Karpas-422 (cell line): ENCODE measurements around the gene CRYBG1. TPM values are rescaled to one million over a fixed set of nuclear protein-coding genes. Genes with fewer than 3 reads are reported as not detected.

ENCODE experiments used
- DNase-seq: peaks from one replicate; pipeline ENCODE4 v3.0.0-alpha.2; 2015
- H2AFZ ChIP-seq: fragments of 200-600 bp; sonication (generic); 2 replicates; pipeline ENCODE4 v1.6.1; 2014; ENCODE audit warnings: antibody characterized with exemption, low read length, mixed read lengths
- H3K27ac ChIP-seq: fragments of 200-600 bp; sonication (generic); 2 replicates; pipeline ENCODE4 v1.5.1; 2014; ENCODE audit warnings: mild to moderate bottlenecking, low read length, moderate library complexity
- H3K27me3 ChIP-seq: fragments of 200-600 bp; sonication (generic); 2 replicates; pipeline ENCODE4 v1.6.1; 2014; ENCODE audit warnings: low read length, mixed read lengths
- H3K36me3 ChIP-seq: fragments of 200-600 bp; sonication (generic); 2 replicates; pipeline ENCODE4 v1.6.1; 2014; ENCODE audit warnings: low read length, mixed read lengths; ENCODE audit not compliant: insufficient read depth
- H3K4me1 ChIP-seq: fragments of 200-600 bp; sonication (generic); 2 replicates; pipeline ENCODE4 v1.6.1; 2014; ENCODE audit warnings: mild to moderate bottlenecking, low read length, mixed read lengths
- H3K4me2 ChIP-seq: fragments of 200-600 bp; sonication (generic); 2 replicates; pipeline ENCODE4 v1.6.1; 2014; ENCODE audit warnings: low read length, low read depth, mild to moderate bottlenecking; ENCODE audit not compliant: poor library complexity, severe bottlenecking
- H3K4me3 ChIP-seq: fragments of 200-600 bp; sonication (generic); 2 replicates; pipeline ENCODE4 v1.5.1; 2014; ENCODE audit warnings: mild to moderate bottlenecking, antibody characterized with exemption, low read length, mixed read lengths
- H3K79me2 ChIP-seq: fragments of 200-600 bp; sonication (generic); 2 replicates; pipeline ENCODE4 v1.6.1; 2014; ENCODE audit warnings: mild to moderate bottlenecking, low read length, mixed read lengths
- H3K9ac ChIP-seq: fragments of 200-600 bp; sonication (generic); 2 replicates; pipeline ENCODE4 v1.6.0; 2014; ENCODE audit warnings: low read length
- H3K9me2 ChIP-seq: fragments of 200-600 bp; sonication (generic), shearing (Covaris generic); replicated peaks from 2 replicates; pipeline ENCODE4 v1.6.0; 2014; ENCODE audit warnings: mild to moderate bottlenecking, low read length, moderate library complexity; ENCODE audit not compliant: insufficient read depth
- H3K9me3 ChIP-seq: fragments of 300-700, 200-600 bp; sonication (generic); 2 replicates; pipeline ENCODE4 v1.6.1; 2014; ENCODE audit warnings: low read length, mixed read lengths
- H4K20me1 ChIP-seq: fragments of 200-600 bp; sonication (generic); 2 replicates; pipeline ENCODE4 v1.6.1; 2014; ENCODE audit warnings: mild to moderate bottlenecking, antibody characterized with exemption, low read length, low read depth; ENCODE audit not compliant: insufficient read depth
- total RNA-seq: library from RNA; depleted of rRNA; stranded (reverse); fragments of >200 nt; shearing (Covaris generic); gene quantifications from 2 replicates; pipeline ENCODE4 v1.2.3, GENCODE V29; 2014; ENCODE audit warnings: low replicate concordance

CRYBG1 gene
- total RNA-seq, 1 experiment from 2014 or later: 39.3 TPM

DNA sequence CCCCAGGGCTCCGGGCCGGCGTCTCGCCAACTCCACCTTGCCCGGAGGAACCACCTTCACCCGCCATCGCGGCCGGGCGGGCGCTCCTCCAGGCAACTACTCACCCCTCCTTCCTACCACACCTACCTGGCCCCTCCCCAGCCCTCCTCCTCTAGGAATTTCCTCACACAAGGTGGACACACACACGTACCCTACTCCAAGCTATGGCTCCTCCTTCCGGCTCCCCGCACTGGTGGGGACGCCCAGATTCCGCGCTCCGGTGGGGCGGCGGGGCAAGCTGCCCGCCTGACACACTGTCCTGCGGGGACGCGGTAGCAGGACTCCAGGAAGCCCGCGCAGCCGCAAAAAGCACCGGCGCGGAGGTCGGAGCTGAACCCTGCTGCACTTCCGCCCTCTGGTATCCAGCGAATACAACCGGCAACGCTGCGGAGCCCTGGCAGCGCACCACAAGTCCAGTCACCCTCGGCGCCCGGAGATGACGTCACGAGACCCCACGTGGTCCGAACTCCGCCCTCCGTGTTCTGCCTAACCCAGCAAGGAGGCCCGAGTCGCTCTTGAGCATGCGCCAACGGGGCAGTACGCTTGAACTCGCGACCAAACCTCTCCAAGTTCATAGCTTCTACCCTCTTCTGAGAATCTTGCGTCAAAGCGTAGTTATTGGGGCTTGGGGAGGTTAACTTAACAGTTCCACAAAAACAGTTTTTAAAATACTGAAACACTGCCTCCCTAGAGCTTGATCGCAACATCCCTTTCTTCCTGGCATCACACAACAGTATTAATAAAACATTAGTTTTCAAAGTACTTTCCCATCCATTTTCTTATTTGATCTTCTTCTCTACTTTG is 35.0 kb upstream of the CRYBG1 start, which contains the start of gene ATG5:
TSS of gene ATG5 (minus strand) at position 425 of the 843 bp plus-strand sequence. CDS start 9,552 bp downstream, outside the sequence.
- no peaks in the 10 kb centered on the region for H3K27me3 ChIP-seq
- no peaks in the 10 kb centered on the region for H3K9me2 ChIP-seq
- H3K27ac ChIP-seq: peak within 1 kb of the TSS; percentile 79
- no peaks in the 10 kb centered on the region for H3K9me3 ChIP-seq
- peak within 1 kb of the TSS; percentile 87 for H3K9ac ChIP-seq
- peak within 1 kb of the TSS; percentile 95 for H3K4me2 ChIP-seq
- peaks cover 7% of the 10 kb centered on the region; the same call in 1 of the 2 replicates for H4K20me1 ChIP-seq
- H3K4me3 ChIP-seq: peak within 1 kb of the TSS; percentile 94
- H3K79me2 ChIP-seq: peaks cover 49% of the 10 kb centered on the region
- no peaks in the 10 kb centered on the region for H3K36me3 ChIP-seq
- peak; percentile 100 for DNase-seq
- peaks cover 30% of the 10 kb centered on the region for H3K4me1 ChIP-seq
- H2AFZ ChIP-seq: peak within 1 kb of the TSS; percentile 90

GRCh38 chr6:106334646-106335448 is 25.7 kb upstream of the CRYBG1 start:
- no peaks in the 10 kb centered on the region for H3K27me3 ChIP-seq
- DNase-seq: peak; percentile 86
- H4K20me1 ChIP-seq: no peaks in the 10 kb centered on the region
- no peak overlapping the region for H3K4me2 ChIP-seq
- H3K4me3 ChIP-seq: no peak overlapping the region
- H3K9me2 ChIP-seq: no peaks in the 10 kb centered on the region
- no peaks in the 10 kb centered on the region for H3K79me2 ChIP-seq
- no peaks in the 10 kb centered on the region for H3K36me3 ChIP-seq
- no peaks in the 10 kb centered on the region for H3K9me3 ChIP-seq
- no peak overlapping the region for H3K9ac ChIP-seq
- H2AFZ ChIP-seq: no peak overlapping the region
- H3K27ac ChIP-seq: no peak overlapping the region
- H3K4me1 ChIP-seq: peaks cover 5% of the 10 kb centered on the region; the same call in 1 of the 2 replicates

DNA sequence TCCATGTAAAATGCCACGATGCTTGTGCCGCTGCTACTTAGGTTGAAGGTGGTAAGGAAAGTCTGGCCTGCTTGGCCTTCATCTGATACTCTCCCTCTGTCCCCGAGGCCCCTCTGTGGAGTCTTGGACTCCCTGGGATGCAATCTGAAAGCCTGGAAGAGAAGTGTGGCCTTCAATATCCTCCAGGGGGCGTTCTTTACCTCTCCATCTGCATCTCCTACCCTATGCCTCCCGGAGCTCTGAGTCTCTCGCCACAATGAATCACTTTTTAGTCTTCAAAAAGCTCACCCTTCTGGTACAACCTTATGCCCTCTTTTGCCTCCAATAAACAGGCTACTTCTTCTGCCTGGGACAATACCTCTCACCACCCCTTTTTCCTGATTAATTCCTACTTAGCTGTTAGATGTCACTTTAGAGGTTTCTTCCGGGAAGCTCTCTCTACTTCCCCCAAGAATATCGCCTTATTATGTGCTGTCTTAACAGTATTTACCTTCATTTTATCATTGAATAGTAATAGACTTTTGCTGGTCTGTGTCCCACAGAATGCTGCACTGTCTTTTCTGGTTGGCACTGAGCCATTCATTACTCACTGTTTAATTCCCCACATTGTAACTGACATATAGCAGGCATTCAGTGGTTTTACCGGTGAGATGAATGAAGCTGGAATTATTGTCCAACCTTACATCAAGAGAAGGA is 21.0 kb upstream of the CRYBG1 start:
- Histone ChIP-seq H3K36me3 (no peaks in the 10 kb centered on the region), H3K4me3 (peak overlapping the region; percentile 46), H3K9me2 (no peaks in the 10 kb centered on the region), H3K27me3 (no peaks in the 10 kb centered on the region), H3K27ac (no peak overlapping the region), H3K79me2 (no peaks in the 10 kb centered on the region), H4K20me1 (no peaks in the 10 kb centered on the region), H3K4me1 (peaks cover 5% of the 10 kb centered on the region; the same call in 1 of the 2 replicates), H3K9ac (peak overlapping the region; percentile 33), H2AFZ (peak overlapping the region; percentile 91), H3K4me2 (peak overlapping the region; percentile 63), H3K9me3 (no peaks in the 10 kb centered on the region)
- DNase-seq: peak; percentile 89

- H3K9me3 ChIP-seq: no peaks in the 10 kb centered on the region
- no peaks in the 10 kb centered on the region for H3K27me3 ChIP-seq
- no peaks in the 10 kb centered on the region for H4K20me1 ChIP-seq
- H3K79me2 ChIP-seq: no peaks in the 10 kb centered on the region
- DNase-seq: no peak
- no peaks in the 10 kb centered on the region for H3K9me2 ChIP-seq
- no peaks in the 10 kb centered on the region for H3K4me1 ChIP-seq
- no peak overlapping the region for H3K9ac ChIP-seq
- no peak overlapping the region for H3K4me3 ChIP-seq
- H2AFZ ChIP-seq: no peak overlapping the region
- no peak overlapping the region for H3K4me2 ChIP-seq
- no peak overlapping the region for H3K27ac ChIP-seq
- H3K36me3 ChIP-seq: no peaks in the 10 kb centered on the region
Measured at GRCh38 chr6:106347219-106347618, 13.3 kb upstream of the CRYBG1 start.

DNA sequence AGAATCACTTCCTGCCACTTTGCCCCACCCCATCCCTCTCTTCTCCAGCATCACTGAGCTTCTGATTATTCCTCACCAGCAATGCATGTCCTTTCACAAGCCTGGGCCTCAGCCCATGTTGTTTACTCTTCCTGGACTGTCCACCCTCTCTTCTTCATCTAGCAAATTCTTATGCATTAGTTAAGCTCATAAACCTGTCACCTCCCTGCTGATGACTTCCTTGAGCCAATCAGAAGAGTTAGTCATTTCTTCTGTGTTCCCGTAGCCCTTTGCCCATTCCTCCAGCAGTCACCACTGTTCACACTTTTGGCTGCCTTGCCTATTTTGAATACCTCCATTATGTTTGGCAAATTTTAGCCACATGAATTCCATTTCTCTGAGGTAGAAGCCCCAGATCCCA is 4.1 kb upstream of the CRYBG1 start:
- H3K4me2 ChIP-seq: no peak overlapping the region
- H3K4me3 ChIP-seq: no peak overlapping the region
- no peaks in the 10 kb centered on the region for H3K9me3 ChIP-seq
- H3K79me2 ChIP-seq: no peaks in the 10 kb centered on the region
- no peaks in the 10 kb centered on the region for H3K36me3 ChIP-seq
- no peak overlapping the region for H3K27ac ChIP-seq
- no peak for DNase-seq
- no peak overlapping the region for H3K9ac ChIP-seq
- no peaks in the 10 kb centered on the region for H3K4me1 ChIP-seq
- no peaks in the 10 kb centered on the region for H3K9me2 ChIP-seq
- no peak overlapping the region for H2AFZ ChIP-seq
- no peaks in the 10 kb centered on the region for H3K27me3 ChIP-seq
- H4K20me1 ChIP-seq: no peaks in the 10 kb centered on the region

DNA sequence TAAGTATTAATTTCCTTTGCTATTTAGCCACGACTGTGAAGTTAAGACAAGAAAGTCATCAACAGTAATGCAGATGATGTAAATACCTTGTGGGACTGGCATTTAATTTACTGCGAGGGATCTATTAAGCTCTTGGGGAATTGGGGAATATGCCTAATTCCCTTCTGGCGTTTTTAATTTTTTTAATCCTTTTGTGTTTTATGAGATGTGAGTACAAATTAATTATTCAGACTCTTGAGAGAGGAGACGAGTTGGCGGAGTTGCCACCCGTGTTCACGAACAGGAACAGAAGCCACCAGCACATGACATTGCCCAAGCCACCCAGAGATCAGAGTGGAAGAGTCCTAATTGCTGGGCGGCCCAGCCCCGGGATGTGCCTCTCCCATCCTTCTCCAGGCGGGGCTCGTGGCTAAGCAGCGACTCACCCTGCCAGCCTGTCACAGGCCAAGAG is 533 bp upstream of the CRYBG1 start:
- Histone ChIP-seq H4K20me1 (no peaks in the 10 kb centered on the region), H3K9me2 (no peaks in the 10 kb centered on the region), H3K4me2 (no peak overlapping the region), H3K27me3 (no peaks in the 10 kb centered on the region), H3K79me2 (no peaks in the 10 kb centered on the region), H3K27ac (no peak overlapping the region), H3K36me3 (no peaks in the 10 kb centered on the region), H3K4me3 (no peak overlapping the region), H2AFZ (no peak overlapping the region), H3K9me3 (no peaks in the 10 kb centered on the region), H3K9ac (no peak overlapping the region), H3K4me1 (no peaks in the 10 kb centered on the region)
- DNase-seq: no peak

DNA sequence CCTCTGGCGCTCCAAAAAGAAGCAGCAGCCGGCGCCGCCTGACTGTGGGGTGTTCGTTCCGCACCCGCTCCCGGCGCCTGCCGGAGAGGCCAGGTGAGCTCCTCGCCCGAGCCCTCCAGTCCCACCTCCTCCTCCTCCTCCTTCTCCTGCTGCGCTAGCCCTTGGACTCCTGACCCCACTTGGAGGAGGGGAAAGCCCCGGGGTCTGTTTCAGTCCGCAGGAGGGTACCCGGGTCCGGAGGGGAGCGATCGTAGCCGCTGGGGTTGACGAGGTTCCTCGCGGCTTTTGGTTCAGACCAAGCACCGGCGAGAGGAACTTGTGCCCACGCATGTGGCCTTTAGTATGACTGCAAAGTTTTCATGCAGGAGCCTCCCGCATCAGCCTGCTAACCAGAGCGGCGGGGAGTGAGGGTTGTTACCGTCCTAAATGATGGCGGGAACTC is 493 bp downstream of the CRYBG1 start:
- no peak for DNase-seq
- H3K27me3 ChIP-seq: no peaks in the 10 kb centered on the region
- H3K4me2 ChIP-seq: no peak overlapping the region
- no peaks in the 10 kb centered on the region for H3K79me2 ChIP-seq
- no peaks in the 10 kb centered on the region for H3K9me2 ChIP-seq
- no peak overlapping the region for H3K27ac ChIP-seq
- H3K9ac ChIP-seq: no peak overlapping the region
- H2AFZ ChIP-seq: no peak overlapping the region
- H3K4me1 ChIP-seq: no peaks in the 10 kb centered on the region
- no peaks in the 10 kb centered on the region for H3K36me3 ChIP-seq
- H3K4me3 ChIP-seq: no peak overlapping the region
- H3K9me3 ChIP-seq: no peaks in the 10 kb centered on the region
- H4K20me1 ChIP-seq: no peaks in the 10 kb centered on the region
